Fibroblast of lung (primary cell): ENCODE results near the gene SLX4. TPM values are rescaled to one million over a fixed set of nuclear protein-coding genes. Genes with fewer than 3 reads are reported as not detected.

ENCODE experiments used
- DNase-seq, 2 donors: peaks; one replicate each; pipeline versions ENCODE4 v3.0.0 to v3.0.0-alpha.2; 2010; ENCODE audit warnings: low read depth in 2 of 2
- H2AFZ ChIP-seq: 2 replicates; pipeline ENCODE4 v1.5.1; 2012; ENCODE audit warnings: low read length, control low read depth, inconsistent platforms
- H3K27ac ChIP-seq: 2 replicates; pipeline ENCODE4 v1.5.1; 2011; ENCODE audit warnings: low read length, control low read depth; ENCODE audit not compliant: insufficient read depth
- H3K27me3 ChIP-seq: 2 replicates; pipeline ENCODE4 v1.5.1; 2011; ENCODE audit warnings: mild to moderate bottlenecking, low read length; ENCODE audit not compliant: control insufficient read depth, insufficient read depth
- H3K36me3 ChIP-seq: 2 replicates; pipeline ENCODE4 v1.5.1; 2011; ENCODE audit warnings: low read length; ENCODE audit not compliant: control insufficient read depth, insufficient read depth
- H3K4me1 ChIP-seq: 2 replicates; pipeline ENCODE4 v1.5.1; 2011; ENCODE audit warnings: low read length; ENCODE audit not compliant: control insufficient read depth, insufficient read depth; ENCODE audit errors: extremely low read depth
- H3K4me2 ChIP-seq: 2 replicates; pipeline ENCODE4 v1.5.1; 2011; ENCODE audit warnings: low read length, control low read depth; ENCODE audit not compliant: insufficient read depth; ENCODE audit errors: extremely low read depth
- H3K4me3 ChIP-seq, 4 experiments: fragments of 200-600 bp in 1 of 4; sonication (generic) in 1 of 4; replicated peaks in 1 of 4; 2 replicates each; pipeline ENCODE4 v1.5.1; 2011 to 2016; ENCODE audit warnings: low read length in 4 of 4, low read depth in 3 of 4, mild to moderate bottlenecking in 3 of 4, control low read depth in 2 of 4, inconsistent platforms in 1 of 4, mixed read lengths in 1 of 4; ENCODE audit not compliant: insufficient read depth in 1 of 4; ENCODE audit errors: control extremely low read depth in 1 of 4
- H3K79me2 ChIP-seq: 2 replicates; pipeline ENCODE4 v1.5.1; 2012; ENCODE audit warnings: mild to moderate bottlenecking, low read length, inconsistent platforms; ENCODE audit not compliant: control insufficient read depth, insufficient read depth
- H3K9ac ChIP-seq: 2 replicates; pipeline ENCODE4 v1.5.1; 2011; ENCODE audit warnings: mild to moderate bottlenecking, low read length, control low read depth; ENCODE audit not compliant: insufficient read depth
- H3K9me3 ChIP-seq: 2 replicates; pipeline ENCODE4 v1.5.1; 2012; ENCODE audit warnings: low read depth, low read length; ENCODE audit not compliant: control insufficient read depth, insufficient read depth
- H4K20me1 ChIP-seq: 2 replicates; pipeline ENCODE4 v1.5.1; 2011; ENCODE audit warnings: low read length; ENCODE audit not compliant: control insufficient read depth, insufficient read depth; ENCODE audit errors: extremely low read depth
- CTCF ChIP-seq, 2 donors: IDR thresholded peaks in 1 of 2; conservative IDR thresholded peaks in 1 of 2; 1 replicate in 1 of 2; 2 replicates in 1 of 2; pipeline ENCODE4 v1.5.1; 2011 to 2012; ENCODE audit warnings: low read length in 2 of 2, control low read depth in 1 of 2, inconsistent platforms in 1 of 2, low read depth in 1 of 2, mild to moderate bottlenecking in 1 of 2
- EZH2 ChIP-seq: IDR thresholded peaks from 2 replicates; pipeline ENCODE4 v1.5.1; 2012; ENCODE audit warnings: low read length, control low read depth, mild to moderate bottlenecking; ENCODE audit errors: missing control alignments
- polyA plus RNA-seq, 2 donors: library from polyadenylated mRNA; depleted of rRNA in 1 of 2; stranded (reverse) in 1 of 2; unstranded in 1 of 2; fragments of >200 nt; gene quantifications; 2 replicates each; pipeline ENCODE4 v1.2.1, GENCODE V29; 2011 to 2012; ENCODE audit warnings: missing spikeins in 1 of 2
- total RNA-seq: library from RNA; depleted of rRNA; stranded (reverse); fragments of >200 nt; gene quantifications from 2 replicates; pipeline ENCODE4 v1.2.1, GENCODE V29; 2014

Gene SLX4
- total and polyA plus RNA-seq, 2 donors (not counting 1 experiment from before 2014, with no cell fraction given), result 0.81 to 4.0 TPM

GRCh38 chr16:3607634-3608033, 3.8 kb downstream of the SLX4 start:
- H2AFZ ChIP-seq, result no peak overlapping the region
- TF ChIP-seq CTCF (conservative IDR thresholded peaks at IDR 0.05 in 1 of 2, IDR thresholded peaks at IDR 0.05 in 1 of 2; ENCODE audit: low read depth in 1 of 2, low read length in 2 of 2) (no peak), EZH2 (no peak)
- H3K4me3 ChIP-seq, result no peak overlapping the region
- H3K9ac ChIP-seq, result no peak overlapping the region
- no peaks in the 10 kb centered on the region for H3K4me1 ChIP-seq
- H3K4me2 ChIP-seq, result no peak overlapping the region
- peaks cover 2% of the 10 kb centered on the region for H3K36me3 ChIP-seq
- H3K27me3 ChIP-seq, result no peaks in the 10 kb centered on the region
- H3K27ac ChIP-seq, result no peak overlapping the region
- H3K9me3 ChIP-seq, result no peaks in the 10 kb centered on the region
- peaks cover 9% of the 10 kb centered on the region for H3K79me2 ChIP-seq
- no peaks in the 10 kb centered on the region for H4K20me1 ChIP-seq
- DNase-seq, result no peak

- Histone ChIP-seq H3K36me3 (peaks cover 3% of the 10 kb centered on the region), H3K27ac (no peak overlapping the region), H3K27me3 (no peaks in the 10 kb centered on the region), H3K4me3 (no peak overlapping the region), H2AFZ (no peak overlapping the region), H3K79me2 (peaks cover 5% of the 10 kb centered on the region), H3K9me3 (no peaks in the 10 kb centered on the region), H3K9ac (no peak overlapping the region), H4K20me1 (no peaks in the 10 kb centered on the region), H3K4me1 (no peaks in the 10 kb centered on the region), H3K4me2 (no peak overlapping the region)
- no peak for DNase-seq
- no peak for TF ChIP-seq CTCF (conservative IDR thresholded peaks at IDR 0.05 in 1 of 2, IDR thresholded peaks at IDR 0.05 in 1 of 2; ENCODE audit: low read depth in 1 of 2, low read length in 2 of 2)
- no peak for TF ChIP-seq EZH2
These were observed 4.2 kb downstream of the SLX4 start for GRCh38 chr16:3607161-3607560.

DNA sequence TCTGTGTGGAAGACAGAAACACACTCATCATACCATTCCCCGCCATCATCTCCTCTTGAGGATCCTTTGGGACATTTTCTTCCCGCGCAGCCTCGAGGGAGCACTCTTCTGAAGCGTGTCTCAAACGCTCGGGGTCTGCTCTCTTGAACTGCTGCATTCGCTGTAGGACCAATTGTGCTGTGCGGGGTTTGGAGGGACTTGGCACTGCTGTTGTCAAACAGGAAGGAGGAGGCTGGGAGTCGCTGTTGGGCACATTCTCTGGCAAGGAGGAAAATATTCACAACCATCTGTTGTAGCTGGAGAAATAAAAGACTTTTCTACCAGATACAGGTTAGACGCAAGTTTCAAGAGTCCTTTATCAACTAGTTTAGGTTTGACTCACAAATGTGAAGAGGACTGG, 5.0 kb downstream of the SLX4 start:
- Histone ChIP-seq H4K20me1 (no peaks in the 10 kb centered on the region), H3K79me2 (no peaks in the 10 kb centered on the region), H3K36me3 (peaks cover 5% of the 10 kb centered on the region), H3K27ac (no peak overlapping the region), H3K9ac (no peak overlapping the region), H3K4me2 (no peak overlapping the region), H3K27me3 (no peaks in the 10 kb centered on the region), H3K4me1 (no peaks in the 10 kb centered on the region), H2AFZ (no peak overlapping the region), H3K4me3 (no peak overlapping the region), H3K9me3 (no peaks in the 10 kb centered on the region)
- TF ChIP-seq EZH2, result no peak
- TF ChIP-seq CTCF (conservative IDR thresholded peaks at IDR 0.05 in 1 of 2, IDR thresholded peaks at IDR 0.05 in 1 of 2; ENCODE audit: low read depth in 1 of 2, low read length in 2 of 2), result no peak
- no peak for DNase-seq
